Mucosa of descending colon (tissue), 3 donors: Measurements from ENCODE around the gene TRIOBP. TPM values are rescaled to one million over a fixed set of nuclear protein-coding genes. Genes with fewer than 3 reads are reported as not detected.

Experiments used
- ATAC-seq: fragments of 200-7000 bp; cut with Tn5 transposase; one replicate; pipeline ENCODE4 v1.9.1; 2020; ENCODE audit warnings: mild to moderate bottlenecking, moderate library complexity
- DNase-seq, 3 donors: peaks; one replicate each; pipeline ENCODE4 v3.0.0-alpha.2; 2020
- H3K36me3 ChIP-seq: fragments of 200-600 bp; one replicate; pipeline ENCODE4 v1.8.0; 2021; ENCODE audit warnings: low read depth, mild to moderate bottlenecking
- H3K4me1 ChIP-seq: fragments of 200-600 bp; one replicate; pipeline ENCODE4 v1.8.0; 2021; ENCODE audit warnings: low read depth, mild to moderate bottlenecking
- H3K4me3 ChIP-seq: fragments of 200-600 bp; one replicate; pipeline ENCODE4 v1.8.0; 2021; ENCODE audit warnings: mild to moderate bottlenecking
- H3K9me3 ChIP-seq: fragments of 200-600 bp; one replicate; pipeline ENCODE4 v1.8.0; 2021; ENCODE audit warnings: mild to moderate bottlenecking
- CTCF ChIP-seq: fragments of 200-600 bp; IDR thresholded peaks from one replicate; pipeline ENCODE4 v1.8.0; 2022; ENCODE audit warnings: antibody characterized with exemption, mild to moderate bottlenecking
- intact Hi-C, 2 donors: fragments of 100-400 bp; cut with DNase I in 1 of 2; cut with micrococcal nuclease in 1 of 2; formaldehyde crosslinking; loops; one replicate each; pipeline versions ENCODE4 v1.11.0 to v1.11.1; 2022; cut with DNase I, micrococcal nuclease
- total RNA-seq, 3 donors: library from RNA; stranded (reverse); fragmentation: NEBNext Ultra II Directional in 2 of 3; extraction: Animal tissue kit (Norgen Biotek cat#: 25700) in 2 of 3; gene quantifications; one replicate each; pipeline versions ENCODE4 v1.2.1 to v1.2.4, GENCODE V29; 2021 to 2023
- donor health status: DM: no; HTN: no; CAD: no; lungs with moderate emphysema.
- donor health status: DM: no; HTN: no; CAD: no.
- donor health status: DM: no; HTN: yes; CAD: no.

Gene TRIOBP
- total RNA-seq, 3 donors from 2014 or later = 78.2 to 107 (median 78.6) TPM

GRCh38 chr22:37663521-37664140, 33.2 kb upstream of the TRIOBP start:
- ATAC-seq (no peak), DNase-seq (peak in 1 of 3 donors; percentile 41)
- TF ChIP-seq CTCF = no peak
- intact Hi-C loops = no loop called here
- Histone ChIP-seq H3K9me3 (no peaks in the 10 kb centered on the region), H3K4me1 (peaks cover 44% of the 10 kb centered on the region), H3K36me3 (no peaks in the 10 kb centered on the region), H3K4me3 (no peak overlapping the region)

- no peaks in the 10 kb centered on the region for H3K36me3 ChIP-seq
- peaks cover 41% of the 10 kb centered on the region for H3K4me1 ChIP-seq
- no peak overlapping the region for H3K4me3 ChIP-seq
- ATAC-seq = peak; percentile 74
- H3K9me3 ChIP-seq = no peaks in the 10 kb centered on the region
- TF ChIP-seq CTCF = no peak
- DNase-seq = peak in 1 of 3 donors; percentile 39
- intact Hi-C loops = no loop called here
Observed at GRCh38 chr22:37664249-37665101, 32.4 kb upstream of the TRIOBP start.

- Histone ChIP-seq H3K9me3 (no peaks in the 10 kb centered on the region), H3K4me3 (no peak overlapping the region), H3K4me1 (peaks cover 32% of the 10 kb centered on the region), H3K36me3 (no peaks in the 10 kb centered on the region)
- no peak for ATAC-seq
- intact Hi-C loops = no loop called here
- peak in 1 of 3 donors; percentile 54 for DNase-seq
- no peak for TF ChIP-seq CTCF
Observed at GRCh38 chr22:37665487-37665886, 31.4 kb upstream of the TRIOBP start.

GRCh38 chr22:37669586-37669985, 27.3 kb upstream of the TRIOBP start:
- H3K4me3 ChIP-seq = no peak overlapping the region
- no peaks in the 10 kb centered on the region for H3K36me3 ChIP-seq
- TF ChIP-seq CTCF = no peak
- intact Hi-C loops = no loop called here
- DNase-seq (no peak), ATAC-seq (no peak)
- H3K4me1 ChIP-seq = peaks cover 22% of the 10 kb centered on the region
- H3K9me3 ChIP-seq = no peaks in the 10 kb centered on the region

- no peak overlapping the region for H3K4me3 ChIP-seq
- ATAC-seq (no peak), DNase-seq (no peak)
- H3K4me1 ChIP-seq = peaks cover 40% of the 10 kb centered on the region
- no peaks in the 10 kb centered on the region for H3K9me3 ChIP-seq
- intact Hi-C loops = no loop called here
- H3K36me3 ChIP-seq = peaks cover 2% of the 10 kb centered on the region
- TF ChIP-seq CTCF = no peak
Observed at GRCh38 chr22:37672206-37672919, 24.5 kb upstream of the TRIOBP start.
